Hindlimb muscle (tissue), 1 donor: ENCODE results near the gene MGARP. TPM values are rescaled to one million over a fixed set of nuclear protein-coding genes. Genes with fewer than 3 reads are reported as not detected.
"Not testable (repeated sequence)": the region's sequence is repeated elsewhere in the genome, so short reads cannot be mapped to it uniquely, and the experiment has no call there.

Experiments
- DNase-seq: peaks from one replicate; pipeline ENCODE4 v3.0.0-alpha.2; 2013
- polyA plus RNA-seq: library from polyadenylated mRNA; unstranded; fragments of 120-200 nt; gene quantifications from one replicate; pipeline ENCODE4 v1.2.1, GENCODE V29; 2013; ENCODE audit not compliant: insufficient read length

The MGARP gene
- polyA plus RNA-seq, 1 donor: 0.70 TPM

DNA sequence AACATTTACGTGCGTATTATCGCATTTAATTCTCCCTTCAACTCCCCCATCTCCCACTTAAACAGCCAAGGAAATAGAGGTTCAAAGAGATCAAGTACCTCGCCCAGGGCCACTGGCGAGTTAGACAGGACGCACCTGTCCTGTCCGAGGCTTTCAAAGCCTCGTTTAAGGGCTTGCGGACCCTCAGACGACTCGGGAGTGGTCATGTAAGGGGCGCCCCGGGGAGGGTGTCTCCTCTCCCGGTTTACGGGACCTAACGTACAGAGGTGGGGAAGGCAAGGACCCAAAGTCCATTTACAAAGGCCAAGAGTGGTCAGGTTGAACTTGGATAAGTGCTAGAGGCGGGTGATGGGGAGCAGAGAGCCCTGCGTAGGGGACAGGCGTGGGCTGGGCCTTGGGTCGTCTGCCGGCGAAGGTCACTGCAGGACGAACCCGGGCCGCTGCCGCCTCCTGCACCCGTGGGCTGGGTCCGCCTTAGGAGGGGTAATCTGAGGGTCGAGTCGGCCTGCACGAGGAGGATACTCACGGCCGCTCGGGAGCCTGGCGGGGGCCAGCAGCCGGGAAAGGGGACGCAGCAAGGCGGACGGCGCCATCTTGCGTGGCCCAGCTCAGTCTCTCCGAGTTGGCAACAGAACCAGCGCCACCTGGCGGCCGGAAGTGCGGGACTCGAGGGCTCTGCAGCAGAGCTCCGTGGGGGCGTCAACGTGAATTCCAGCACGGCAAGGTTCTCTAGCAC lies 15.3 kb upstream of the MGARP start:
- DNase-seq: peak; percentile 97

DNA sequence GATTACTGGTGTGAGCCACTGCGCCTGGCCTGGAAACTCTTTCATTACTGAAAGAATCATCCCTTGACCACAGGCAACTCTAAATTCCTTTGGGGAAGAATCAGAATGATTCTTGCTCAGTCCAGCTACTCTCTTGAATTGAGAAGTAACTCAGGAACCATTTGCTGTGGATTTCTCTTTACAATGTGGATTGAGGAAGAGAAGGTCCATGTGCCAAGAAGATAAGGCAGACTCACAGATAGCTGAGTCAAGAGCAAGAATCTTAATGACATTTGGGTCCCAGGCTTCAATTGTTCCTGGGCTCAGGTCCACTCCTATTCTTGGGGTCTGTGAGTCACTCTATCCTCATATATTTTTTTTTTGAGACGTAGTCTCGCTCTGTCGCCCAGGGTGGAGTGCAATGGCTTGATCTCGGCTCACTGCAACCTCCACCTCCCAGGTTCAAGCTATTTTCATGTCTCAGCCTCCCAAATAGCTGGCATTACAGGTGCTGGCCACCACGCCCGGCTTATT lies 6.2 kb upstream of the MGARP start:
- DNase-seq: no peak

DNA sequence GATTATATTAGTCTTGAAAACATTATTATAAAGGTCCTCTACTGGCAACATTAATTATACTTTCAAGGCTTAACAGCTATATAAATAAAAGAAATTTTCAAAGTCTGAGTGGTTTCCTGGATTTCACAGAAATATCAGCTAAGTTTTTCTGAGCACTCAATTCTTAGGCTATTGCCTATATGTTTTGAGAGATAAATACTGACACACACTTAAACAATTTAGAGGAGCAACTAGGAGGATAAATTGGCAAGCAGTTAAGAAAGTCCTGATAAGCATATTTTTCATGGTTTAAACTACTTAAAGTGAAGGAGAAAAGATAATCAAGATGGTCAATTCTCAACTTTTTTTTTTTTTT lies 2.7 kb upstream of the MGARP start:
- DNase-seq: no peak

DNA sequence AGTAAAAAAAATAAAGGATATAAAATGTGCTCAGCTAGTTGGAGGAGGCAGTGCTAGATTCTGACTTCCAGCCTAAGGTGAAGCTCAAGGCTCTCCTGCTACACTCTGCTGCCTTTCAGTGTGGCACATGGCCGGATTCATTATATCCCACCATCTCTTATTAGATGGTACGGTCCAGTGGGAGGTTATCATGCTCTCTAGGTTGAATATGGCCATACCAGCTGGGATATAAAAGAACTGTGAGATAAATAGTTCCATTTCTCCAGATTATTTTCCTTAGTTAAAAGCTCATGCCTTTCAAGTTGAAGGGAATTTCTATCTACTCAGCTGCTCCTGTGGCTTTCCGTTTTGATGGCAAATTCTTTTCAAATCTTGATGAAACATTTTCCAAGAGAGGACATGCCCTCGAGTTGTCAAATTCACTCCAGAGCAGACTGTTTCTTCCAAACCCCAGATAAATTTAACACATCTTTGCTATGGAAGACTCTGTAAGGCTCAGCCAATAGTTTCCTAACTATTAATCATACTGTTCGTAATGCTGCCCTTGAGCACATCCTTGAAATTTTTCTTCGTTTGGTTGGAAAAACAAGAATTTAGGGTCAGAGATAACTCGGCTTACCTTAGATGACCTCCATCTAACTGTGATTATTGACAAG lies 2.2 kb upstream of the MGARP start:
- DNase-seq: no peak

DNA sequence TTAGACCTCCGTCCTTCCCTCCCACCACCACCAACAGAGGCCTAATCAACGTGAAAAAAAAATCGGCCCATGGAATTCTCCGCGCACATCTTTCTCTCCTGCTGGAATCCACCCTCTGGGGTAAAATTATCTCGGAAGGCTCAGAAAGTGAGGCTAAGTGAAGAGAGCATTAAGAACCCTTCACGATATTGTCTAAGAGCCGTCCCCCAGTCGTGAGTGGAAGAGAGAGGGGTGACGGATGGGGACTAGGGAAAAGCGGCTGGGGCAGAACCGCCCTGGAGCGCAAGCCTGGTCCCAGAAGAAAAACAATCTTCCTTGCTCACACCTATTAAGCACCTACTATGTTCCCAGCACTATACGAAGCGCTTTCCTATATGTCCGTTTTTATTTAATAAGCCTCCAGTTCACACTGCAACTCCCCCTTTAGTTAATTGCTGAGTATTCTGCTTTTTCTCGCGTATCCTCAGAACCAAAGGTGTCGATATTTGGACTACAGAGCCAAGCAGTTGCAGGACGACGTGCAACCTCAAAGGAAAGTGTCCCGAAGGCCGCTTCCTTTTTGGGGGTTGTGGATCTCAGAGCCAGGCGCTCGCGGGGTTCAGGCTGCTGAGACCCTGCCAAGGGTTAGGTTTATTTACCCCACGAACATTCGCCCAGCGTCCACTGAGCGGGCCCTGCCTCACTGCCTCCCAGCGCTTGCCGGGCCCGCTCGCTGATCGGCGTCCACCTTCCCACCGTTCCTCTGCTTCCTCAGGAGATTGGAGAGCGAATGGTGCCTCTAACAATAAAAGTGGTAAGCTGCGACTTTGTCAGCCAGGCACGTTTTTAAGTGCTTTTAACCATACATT lies 889 bp downstream of the MGARP start:
- DNase-seq: no peak

DNA sequence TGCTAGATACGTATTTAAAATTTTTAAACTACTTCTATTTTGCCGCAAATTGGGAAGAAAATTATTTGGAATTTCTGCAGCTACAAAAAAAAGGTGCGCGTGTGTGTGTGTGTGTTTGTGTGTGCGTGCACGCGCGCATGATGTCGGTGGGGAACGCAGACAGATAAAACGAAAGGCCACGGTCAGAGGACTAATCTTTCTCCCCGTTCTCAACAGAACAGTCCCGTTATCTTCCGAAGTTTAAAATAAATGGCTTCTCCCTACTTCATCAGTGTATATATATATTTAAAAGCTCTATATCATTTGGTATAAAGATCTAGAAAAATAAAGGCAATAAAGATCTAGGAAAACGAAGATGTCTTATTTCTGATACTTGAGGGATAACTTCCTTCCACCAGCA lies 1.5 kb downstream of the MGARP start:
- no peak for DNase-seq

DNA sequence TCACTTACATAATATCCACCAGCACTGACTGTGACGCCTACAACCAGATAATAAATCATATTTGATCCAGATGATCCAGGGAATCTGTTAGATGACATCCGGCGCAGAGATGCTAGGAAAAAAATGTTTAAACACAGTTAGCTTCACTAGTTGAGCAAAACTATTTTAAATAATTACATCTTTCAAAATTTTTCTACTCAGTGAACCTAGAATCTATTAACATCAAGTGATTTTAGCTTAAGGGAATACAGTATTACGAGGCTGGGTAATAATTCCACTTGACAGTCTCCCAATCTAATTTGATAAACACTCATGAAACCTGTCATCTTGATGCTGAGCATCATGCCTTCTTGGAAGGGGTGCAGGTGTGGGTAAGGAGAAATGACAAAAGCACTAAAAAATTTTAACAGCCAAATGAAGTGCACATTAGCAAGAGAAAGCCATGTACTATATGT lies 4.7 kb downstream of the MGARP start:
- DNase-seq: no peak

DNA sequence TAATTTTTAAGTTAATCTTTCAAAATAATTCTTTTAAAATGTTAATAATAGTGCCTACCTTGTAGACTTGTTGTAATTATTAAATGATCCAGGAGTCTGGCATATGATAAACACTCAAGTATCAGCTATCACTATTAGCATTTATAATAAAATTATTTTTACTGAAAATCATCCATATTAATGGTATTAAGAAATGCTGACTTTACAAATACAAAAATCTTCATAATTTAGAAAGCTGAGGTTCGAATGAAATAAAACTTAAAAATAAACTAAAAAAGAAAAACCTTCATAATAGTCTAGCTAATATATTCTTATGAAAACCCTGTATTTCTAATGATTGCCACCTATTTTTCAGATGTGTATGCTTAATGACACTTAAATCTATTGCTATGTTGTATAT lies 5.2 kb downstream of the MGARP start:
- DNase-seq: no peak

DNA sequence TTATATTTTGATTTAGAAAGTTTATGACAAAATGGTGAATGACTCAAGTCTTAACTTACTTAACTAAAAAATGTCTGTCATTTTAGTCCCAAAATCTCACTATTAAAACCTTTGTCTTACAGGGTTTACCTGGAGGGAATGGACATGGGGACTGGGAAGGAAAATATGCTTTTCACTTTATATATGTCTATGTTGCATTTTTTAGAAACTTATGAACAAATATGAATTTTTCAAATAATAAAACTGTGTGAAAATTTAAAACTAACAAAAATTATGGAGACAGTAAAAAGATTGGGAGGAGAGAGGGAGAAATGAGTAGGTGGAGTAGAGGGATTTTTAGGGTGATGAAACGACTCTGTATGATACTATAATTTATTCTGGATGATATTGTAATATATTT lies 6.2 kb downstream of the MGARP start:
- DNase-seq: no peak

DNA sequence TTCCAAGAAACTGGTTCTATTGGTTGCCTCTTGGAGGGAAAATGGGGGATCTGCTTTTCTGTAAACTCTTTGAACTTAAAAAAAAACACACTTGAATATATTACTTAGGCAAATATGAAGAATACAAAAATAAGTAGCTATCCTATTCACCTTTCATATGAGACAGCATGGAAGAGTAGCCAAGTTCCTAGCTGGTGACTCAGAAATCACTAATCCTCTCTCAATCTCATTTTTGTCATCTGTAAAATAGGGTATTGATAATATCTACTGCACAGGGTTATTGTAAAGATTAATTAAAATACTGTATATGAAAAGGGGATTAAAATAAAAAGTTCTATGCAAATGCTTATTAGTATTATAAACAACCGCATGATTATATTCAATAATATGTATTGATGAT lies 12.7 kb downstream of the MGARP start:
- no peak for DNase-seq

DNA sequence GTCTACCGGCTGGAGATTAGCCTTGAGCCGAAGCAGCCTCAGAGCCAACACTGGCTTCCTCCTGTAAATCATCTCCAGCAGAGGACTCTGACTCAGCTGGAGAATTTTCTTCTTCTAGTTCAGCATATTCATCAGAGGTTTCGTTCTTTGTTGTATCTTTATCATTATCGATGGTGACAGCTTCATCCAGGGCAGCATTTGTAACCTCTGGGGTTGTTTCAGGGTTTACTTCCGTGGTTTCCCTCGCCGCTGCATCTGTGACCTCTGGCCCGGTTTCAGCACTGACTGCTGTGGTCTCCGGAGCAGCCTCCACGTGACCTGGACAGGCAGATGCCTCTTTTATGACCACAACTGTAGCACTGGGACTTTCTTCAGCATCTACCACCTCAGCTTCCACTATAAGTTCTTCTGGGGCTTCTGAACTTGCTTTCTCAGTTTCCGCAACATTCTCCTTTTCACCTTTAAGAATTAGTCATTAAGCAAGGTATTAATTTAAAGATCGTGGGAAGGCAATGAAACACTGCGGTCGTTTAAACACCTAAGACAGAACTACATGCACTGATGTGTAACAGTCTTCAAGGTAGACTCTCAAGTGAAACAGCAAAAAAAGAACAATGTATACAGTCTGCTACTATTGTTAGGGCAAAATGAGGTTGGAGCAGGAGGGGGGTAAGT lies 13.3 kb downstream of the MGARP start:
- peak; percentile 57 for DNase-seq

DNA sequence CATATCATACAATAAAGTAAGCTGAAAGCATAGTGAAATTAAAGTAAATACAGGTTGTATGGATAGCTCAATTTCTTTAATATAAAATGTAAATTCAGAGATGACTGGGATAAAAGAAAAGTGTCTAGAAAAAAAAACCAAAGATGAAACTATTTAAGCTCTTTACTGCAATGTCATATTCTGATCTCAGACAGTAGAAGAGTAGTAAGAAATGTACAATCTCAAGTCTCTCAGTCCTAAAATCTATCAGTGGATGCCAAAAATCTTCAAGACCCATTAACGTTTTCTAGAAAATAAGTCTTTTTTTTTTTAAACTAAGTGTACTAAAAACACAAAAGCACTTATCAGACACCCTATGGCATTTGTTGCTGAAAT lies 13.8 kb downstream of the MGARP start:
- no peak for DNase-seq

DNA sequence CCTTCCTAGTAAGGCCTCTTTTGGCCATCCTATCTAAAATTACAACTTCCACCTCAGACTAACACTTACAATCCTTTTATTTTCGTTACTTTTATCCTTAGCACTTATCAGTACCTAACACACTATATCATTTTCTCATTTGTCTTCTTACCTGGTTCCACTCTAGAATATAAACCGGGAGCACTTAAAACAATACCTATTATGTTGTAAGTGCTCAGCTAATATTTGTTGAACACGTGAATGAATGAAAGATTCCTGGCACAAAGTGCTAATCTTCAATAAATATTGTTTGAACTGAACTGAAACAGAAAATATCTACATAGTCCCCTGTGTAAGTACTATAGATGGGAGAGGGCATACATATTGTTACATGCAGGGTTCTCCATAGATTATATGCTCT lies 14.4 kb downstream of the MGARP start:
- no peak for DNase-seq

DNA sequence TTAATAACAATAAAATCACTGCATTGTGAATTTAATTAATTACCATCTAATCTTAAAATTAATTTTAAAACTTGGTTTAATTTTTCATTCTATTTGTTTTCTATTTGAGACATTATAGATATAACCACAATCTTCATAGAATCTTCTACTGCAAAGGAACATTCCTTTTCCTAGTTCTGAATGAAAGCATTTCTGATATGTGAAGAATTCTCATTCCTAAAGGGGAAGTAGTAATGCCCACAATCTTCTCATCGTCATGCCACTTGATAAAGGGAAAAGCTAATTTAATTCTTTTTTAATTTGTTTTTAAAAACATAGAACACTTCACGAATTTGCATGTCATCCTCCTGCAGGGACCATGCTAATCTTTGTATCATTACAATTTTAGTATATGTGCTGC lies 23.7 kb downstream of the MGARP start:
- no peak for DNase-seq

DNA sequence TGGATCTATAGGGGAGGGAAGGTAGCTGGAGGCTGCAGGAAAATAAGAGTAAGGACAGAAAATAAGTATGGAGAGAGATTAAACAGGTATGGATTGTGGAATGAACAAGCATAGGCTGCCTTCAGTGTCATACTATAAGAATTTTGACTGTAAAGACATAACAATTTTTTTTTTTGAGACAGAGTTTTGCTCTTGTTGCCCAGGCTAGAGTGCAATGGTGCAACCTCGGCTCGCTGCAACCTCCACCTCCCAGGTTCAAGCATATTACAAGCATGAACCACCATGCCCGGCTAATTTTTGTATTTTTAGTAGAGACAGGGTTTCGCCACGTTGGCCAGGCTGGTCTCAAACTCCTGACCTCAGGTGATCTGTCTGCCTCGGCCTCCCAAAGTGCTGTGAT lies 24.4 kb downstream of the MGARP start:
- DNase-seq: not testable (repeated sequence)

DNA sequence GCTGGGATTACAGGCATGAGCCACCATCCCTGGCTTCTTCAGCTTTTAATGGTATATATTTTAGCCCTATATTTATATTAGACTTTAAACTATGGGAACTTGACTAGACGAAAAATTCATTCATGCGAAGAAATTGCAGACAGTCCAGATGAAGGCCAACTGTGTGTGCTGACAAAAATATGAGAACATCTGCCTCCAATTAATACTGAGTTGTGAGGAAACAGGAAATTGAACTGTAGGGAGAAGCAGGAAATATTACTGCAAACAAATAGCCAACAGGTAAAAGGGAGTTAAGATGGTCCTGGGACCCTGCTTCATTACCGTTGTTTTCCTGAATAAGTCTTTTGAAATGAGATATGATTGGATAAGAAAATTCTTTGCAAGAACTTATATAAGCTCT lies 26.3 kb downstream of the MGARP start:
- no peak for DNase-seq

DNA sequence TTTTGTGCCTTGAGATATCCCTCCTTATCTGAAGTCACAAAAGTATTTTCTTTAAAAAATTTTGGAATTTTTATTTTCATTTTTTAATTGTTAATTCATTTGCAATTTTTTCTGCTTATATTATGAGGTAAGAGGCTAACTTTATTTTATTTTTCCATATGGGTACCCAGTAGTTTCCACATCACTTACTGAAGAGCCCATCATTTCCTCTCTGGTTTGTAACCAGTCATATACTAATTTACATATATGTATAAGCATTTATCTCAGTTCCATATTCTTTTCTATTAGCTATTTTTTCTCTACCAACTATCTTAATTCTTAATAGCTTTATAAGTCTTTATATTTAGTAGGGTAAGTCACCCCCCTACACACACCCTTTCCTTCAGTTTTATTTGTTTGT lies 27.0 kb downstream of the MGARP start:
- DNase-seq: no peak

DNA sequence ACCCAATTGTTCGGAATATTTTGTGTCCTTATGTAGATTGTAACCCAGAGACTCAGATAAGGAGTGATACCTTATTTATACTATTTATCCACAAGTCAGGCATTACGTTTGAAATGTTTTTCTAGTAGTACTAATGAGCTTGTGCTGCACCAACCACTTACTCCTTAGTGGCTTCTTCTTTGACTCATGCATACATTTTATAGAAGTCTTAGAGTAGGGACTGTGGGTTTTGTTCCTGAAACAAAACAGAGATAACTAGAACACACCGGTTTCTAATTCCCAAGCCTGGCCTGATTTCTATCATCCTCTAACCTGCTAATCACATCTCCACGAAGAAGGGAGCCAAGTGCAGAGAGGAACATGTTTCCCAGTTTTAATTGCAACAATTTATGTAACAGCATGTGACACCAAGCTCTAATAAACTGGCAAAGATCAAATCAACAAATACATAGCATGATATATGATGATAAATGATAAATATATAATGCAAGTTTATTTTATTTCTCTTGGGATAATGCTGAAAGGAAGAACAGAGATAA lies 32.3 kb downstream of the MGARP start:
- DNase-seq: no peak

DNA sequence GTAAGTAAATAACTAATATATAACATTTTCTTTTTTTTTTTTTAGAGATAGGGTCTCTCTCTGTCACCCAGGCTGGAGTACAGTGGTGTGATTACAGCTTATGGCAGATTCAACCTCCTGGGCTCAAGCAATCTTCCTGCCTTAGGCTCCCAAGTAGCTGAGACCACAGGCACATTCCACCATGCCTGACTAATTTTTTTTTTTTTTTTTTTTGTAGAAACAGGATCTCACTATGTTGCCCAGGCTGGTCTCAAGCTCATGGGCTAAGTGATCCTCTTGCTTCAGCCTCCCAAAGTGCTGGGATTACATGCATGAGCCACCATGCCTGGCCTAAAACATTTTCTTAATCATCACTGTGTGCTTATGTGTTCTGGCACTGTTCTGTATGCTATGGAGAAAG lies 32.8 kb downstream of the MGARP start:
- no peak for DNase-seq

DNA sequence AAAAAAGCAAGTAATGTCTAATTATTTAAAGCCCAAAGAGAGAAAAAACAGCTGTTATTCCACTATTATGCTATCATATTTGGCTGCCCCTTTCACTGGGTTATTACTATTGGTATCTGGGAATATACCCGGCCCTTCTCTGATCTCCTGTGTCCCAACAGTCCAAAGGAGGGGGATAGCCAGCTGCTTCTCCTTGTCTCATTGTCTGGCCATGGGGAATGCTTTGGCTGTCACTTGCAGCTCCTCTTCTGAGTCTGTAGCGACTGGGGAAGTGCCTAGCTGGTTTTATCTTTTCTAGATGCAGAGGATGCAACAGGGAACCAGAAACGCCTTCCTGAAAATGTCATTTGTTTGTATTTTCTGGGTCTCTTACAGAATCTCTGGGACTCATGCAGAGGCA lies 33.9 kb downstream of the MGARP start:
- DNase-seq: no peak

DNA sequence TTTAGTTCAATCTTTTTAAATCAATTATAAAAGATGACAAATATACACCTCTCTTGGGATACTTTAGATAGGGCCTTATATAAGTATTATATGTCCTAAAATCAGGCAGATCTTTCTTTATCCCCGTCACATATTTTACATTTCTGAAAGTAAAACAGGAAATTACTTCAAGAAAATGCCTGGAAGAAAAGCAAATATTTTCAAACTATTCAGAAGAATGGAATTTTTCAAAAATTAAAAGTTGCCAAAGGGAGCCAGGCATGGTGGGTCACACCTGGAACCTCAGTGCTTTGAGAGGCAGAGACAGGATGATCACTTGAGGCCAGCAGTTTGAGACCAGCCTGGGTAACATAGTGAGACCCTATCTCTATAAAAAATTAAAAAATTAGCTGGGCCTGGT lies 34.4 kb downstream of the MGARP start:
- no peak for DNase-seq
